ENCODE data around the gene PRDM12.

PRDM12 gene

DNA sequence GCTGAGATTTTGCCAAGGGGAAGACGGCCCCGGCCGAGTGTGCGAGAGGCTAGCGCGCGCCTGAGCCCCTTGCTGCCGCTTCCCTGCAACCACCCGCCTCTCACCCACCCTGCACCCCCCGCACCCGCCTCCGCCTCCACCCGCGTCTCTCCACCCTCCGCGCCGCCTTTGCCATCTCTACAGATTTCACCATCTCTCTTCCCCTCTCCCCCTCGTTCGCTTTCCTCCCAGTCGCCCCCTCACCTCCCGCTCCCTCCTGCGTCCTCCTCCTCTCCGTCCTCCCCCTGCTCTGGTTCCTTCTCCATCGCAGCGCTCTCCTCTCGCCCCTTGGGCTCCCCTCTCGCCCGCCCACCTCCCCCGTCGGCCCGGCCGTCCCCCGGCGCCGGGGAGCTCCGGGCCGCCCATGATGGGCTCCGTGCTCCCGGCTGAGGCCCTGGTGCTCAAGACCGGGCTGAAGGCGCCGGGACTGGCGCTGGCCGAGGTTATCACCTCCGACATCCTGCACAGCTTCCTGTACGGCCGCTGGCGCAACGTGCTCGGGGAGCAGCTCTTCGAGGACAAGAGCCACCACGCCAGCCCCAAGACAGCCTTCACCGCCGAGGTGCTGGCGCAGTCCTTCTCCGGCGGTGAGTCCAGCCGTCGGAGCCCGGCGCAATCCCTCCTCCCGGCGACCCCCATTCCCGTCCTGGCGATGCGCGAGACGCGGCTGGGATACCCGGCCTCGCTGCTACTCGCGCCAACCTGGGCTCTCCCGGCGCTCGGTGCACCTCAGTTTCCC, at the start of gene PRDM12:
PRDM12 (plus strand) TSS at position 344 of the 778 bp plus-strand sequence; CDS start at position 404, 60 bp downstream.
- DNase-seq (ENCODE audit: low read depth): no peak

DNA sequence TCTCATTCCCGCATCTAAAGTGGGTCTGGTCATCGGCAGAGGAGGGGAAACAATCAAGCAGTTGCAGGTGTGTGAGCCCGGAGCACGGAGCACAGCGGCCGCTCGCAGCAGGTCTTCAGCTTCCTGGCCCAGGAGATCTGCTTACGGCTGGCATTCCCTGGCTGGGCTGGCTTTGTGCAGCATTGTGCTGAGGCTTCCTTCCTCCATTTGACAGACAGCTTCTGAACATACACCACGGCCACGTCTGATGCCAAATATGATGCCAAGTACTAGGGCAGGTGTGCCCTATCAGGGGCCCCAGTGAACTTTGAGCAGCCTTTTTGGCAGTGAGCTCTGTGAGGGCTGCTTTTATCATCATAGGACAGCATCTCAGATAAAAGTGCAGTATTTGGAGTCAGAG, 47.9 kb upstream of the PRDM12 start:
- no peak for DNase-seq (ENCODE audit: low read depth)

DNA sequence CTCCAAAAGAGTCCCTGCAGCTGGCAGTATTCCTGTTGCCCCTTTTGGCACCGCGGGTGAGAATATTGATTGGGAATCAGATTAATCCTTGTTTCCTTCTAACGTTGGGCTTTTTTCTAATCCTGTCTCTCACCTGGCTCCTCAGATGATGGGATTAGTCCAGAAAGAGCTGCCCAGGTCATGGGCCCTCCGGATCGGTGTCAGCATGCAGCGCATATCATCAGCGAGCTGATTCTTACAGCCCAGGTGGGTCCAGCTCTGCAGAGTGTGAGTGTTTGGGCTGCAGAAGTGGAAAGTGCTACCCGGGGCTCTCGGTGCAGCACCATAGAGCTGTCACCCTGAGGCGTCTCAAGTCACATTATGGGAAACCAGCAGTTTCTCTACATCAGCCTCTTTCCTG, 40.9 kb upstream of the PRDM12 start:
- DNase-seq (ENCODE audit: low read depth): no peak

DNA sequence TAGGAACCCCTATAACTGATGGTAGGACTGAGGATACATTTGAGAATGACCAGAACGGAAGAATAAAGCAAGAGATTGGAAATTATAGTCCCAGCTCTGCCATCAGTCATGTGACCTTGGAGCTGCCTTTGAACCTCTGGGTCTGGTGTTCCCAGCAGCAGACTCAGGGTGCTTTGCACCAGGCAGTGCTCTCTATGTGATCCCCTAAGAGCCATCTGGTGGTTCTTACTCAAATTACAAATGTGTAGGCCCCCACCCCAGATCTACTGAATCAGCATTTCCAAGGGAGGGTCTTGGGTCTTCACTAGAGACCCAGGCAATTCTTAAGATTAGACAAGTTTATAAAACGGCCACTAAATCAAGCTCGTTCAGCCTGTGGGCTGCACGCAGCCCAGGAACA, 40.2 kb upstream of the PRDM12 start:
- DNase-seq (ENCODE audit: low read depth): no peak

DNA sequence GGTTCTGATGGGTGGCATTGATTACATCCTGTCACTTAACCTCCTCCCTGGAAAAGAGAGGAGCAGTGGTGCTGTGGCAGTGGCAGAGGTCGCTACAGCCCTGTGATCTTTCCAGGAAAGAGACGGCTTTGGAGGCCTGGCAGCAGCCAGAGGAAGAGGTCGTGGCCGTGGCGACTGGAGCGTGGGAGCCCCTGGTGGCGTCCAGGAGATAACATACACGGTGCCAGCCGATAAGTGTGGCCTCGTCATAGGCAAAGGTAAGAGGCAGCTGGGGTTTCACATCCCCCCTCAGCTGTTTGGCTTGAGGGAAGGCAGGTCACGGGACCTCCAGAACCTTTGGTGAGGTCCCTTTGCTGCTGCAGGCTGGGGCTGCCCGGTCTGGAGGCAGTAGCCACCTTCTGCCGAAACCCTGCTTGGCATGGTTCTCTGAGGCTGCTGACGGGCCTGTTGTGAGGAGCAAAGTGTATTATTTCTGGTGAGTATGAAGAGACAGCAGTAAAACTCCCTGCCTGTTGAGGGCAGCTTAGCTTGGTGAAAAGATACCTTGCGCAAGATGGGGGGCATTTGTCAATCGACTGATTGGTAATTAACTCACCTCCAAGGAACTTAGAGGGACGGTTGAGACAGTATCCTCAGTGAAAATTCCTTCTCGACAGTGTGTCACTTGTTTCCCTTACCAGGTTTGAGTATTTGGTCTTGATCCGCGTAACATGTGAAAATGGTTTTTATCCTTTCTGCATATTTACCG, 38.0 kb upstream of the PRDM12 start:
- no peak for DNase-seq (ENCODE audit: low read depth)

DNA sequence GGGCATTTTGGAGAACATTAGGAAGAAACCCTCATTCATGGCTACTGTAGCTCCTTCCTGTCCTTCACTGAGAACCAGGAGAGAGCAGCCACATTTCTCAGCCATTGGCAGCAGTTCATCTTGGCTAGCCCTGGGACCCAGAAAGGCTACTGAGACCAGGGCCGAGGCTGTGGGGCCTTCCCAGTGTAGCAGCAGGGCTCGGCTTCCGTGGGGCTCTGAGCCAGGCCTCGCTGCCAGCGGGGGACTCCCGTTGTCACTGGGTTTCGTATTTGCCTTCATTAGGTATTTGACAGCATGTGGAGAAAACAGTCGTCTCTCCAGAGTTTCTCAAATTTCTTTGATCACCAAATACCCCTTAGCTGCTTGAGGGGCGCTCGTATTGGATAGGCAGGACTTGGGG, 37.3 kb upstream of the PRDM12 start:
- DNase-seq (ENCODE audit: low read depth): no peak

DNA sequence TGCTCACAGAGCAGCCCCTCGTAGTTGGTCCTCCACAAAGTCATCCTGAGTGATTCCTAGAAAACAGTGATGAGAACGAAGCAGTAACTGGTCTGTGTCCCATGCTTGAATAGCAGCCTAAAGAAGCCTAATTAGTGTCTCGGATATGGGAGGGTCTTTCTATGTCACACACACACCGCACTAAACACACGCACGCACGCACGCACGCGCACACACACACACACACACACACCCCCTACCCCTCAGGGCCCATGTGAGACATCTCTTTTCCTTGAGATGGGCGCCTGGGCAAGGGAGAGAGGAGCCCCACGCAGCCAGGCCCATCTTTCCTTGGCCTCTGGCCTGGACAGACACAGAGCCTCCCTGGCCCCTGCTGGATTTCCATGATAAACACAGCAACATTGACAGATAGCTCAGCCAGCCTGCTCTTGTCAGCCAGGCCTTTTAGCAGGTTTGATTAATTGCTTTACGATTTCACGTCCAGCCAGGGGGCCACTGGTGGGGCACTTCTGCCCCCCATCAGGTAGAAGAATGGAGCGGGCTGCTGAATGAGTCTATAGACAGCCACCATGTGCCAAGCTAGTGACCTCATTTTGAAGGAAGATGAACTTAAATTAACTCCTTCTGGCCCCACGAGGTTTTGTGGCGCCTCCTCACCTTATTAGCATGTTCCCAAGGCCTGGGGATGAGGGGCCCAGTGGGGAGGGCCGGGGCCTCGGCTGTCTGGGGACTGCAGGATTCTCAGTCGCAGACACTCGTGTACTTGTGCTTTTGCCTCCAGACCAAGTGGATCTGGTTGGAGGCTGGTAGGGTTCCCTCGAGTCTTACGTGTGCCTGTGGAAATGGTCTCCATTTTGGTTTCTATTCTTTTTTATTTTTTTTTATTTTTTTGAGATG, 36.2 kb upstream of the PRDM12 start:
- no peak for DNase-seq (ENCODE audit: low read depth)

DNA sequence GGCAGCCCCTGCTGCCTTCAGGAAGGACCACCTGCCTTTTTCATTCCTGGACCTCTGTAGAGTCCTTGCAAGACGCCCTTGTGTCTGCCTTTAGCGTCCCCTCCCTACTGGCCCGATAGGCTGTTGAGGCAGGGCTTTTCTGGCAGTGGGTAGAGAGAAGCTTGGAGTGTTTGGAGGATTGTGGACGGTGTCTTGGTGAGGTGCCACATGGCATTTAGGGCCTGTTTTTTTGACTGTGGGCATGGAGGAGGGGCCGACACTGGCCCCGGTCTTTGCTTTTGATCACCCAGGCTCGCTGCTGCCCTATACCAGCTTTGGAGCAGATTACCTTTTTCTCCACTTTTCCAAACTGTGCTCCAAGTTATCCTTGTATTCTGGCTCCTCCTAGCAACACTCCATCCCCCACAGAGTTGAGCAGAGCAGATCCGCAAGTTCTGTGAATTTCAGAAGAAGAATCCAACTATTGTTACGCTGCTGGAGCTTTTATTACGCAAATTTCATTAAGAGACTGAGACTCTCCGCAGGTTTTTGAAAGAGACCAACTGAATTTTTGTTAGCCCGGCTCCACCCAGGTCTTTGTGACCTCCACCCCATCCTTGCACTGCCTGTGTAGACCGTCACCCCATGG, 34.8 kb upstream of the PRDM12 start:
- DNase-seq (ENCODE audit: low read depth): no peak

DNA sequence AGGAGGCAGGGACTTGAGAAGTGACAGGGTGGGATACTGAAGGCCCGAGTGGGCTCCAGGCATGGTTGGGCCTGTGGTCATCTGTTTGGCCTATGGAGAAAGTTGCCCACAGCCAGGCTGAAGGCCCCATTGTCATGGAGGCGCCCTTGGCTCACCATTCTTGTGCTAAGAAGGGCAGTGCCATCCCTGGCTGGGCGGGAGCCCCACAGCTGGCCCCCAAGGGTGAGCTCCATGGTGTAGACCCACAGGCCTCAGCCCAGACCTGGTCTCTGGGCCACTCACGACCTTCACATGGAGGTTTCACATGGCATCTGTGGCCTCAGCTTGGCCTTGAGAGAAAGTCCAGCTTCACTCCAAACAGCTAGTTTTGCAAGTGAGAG, 34.3 kb upstream of the PRDM12 start:
- no peak for DNase-seq (ENCODE audit: low read depth)

DNA sequence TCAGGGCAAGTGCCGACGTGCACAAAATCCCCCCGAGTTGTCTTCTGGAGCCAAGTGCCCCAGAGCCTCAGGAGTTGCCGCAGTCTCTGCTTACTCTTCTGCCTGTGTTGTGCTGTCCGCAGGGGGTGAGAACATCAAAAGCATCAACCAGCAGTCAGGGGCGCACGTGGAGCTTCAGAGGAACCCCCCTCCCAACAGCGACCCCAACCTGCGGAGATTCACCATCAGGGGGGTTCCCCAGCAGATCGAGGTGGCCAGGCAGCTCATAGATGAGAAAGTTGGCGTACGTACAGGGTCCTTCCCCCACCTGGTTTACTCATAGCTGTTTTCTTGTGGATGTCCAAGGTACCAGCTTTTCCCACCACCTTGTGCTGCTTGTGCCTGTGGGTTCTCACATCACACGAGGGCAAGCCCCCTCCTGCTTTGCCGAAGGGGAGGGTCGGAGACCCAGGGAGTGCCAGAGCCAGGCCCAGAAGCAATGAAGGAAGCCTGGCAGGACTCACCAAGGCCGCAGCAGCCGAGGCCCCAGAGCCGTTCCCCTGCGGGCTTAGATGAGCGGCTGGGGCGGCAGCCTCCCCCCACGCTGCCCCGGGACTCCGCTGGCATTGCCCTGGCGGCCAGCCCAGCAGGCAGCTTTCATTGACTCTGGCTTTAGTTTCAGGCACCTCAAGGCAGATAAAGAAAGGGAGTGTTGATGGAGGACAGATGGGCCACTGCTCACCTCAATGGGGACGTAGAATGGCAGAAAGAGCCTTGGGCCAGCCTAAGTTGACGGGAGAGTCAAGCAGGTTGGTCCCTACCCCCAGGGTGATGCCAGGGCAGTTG, 33.7 kb upstream of the PRDM12 start:
- no peak for DNase-seq (ENCODE audit: low read depth)

DNA sequence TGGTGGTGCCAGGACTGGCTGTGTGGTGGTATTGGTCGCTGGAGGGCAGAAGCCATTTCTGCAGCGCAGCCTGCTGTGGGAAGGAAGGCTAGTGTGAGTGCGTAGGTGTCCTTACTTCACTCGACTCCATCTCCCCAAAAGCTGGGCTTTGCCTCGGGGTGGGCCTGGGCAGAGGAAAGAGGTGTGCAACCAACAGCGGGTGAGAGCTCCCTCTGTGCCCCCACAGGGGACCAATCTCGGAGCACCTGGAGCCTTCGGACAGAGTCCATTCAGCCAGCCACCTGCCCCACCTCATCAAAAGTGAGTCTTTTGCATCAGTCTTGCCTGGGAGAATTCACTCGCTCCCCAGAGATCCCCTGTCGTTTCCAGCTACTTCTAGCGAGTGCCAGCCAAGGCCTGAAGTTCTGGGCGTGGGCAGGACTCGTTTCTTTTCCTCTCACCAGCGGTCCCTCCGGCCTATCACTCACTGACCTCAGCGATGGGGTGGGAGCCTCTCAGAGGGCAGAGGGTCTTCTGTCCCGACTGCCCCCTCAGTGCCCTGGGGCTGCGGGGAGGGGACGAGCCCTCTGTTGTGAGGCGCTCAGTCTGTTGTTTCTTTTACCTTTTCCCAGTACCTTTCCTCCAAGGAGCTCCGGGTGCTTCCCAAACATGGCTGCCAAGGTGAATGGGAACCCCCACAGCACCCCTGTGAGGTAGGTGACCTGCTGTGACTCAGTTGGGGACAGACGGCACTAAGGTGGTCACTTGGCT, 32.9 kb upstream of the PRDM12 start:
- DNase-seq (ENCODE audit: low read depth): no peak

DNA sequence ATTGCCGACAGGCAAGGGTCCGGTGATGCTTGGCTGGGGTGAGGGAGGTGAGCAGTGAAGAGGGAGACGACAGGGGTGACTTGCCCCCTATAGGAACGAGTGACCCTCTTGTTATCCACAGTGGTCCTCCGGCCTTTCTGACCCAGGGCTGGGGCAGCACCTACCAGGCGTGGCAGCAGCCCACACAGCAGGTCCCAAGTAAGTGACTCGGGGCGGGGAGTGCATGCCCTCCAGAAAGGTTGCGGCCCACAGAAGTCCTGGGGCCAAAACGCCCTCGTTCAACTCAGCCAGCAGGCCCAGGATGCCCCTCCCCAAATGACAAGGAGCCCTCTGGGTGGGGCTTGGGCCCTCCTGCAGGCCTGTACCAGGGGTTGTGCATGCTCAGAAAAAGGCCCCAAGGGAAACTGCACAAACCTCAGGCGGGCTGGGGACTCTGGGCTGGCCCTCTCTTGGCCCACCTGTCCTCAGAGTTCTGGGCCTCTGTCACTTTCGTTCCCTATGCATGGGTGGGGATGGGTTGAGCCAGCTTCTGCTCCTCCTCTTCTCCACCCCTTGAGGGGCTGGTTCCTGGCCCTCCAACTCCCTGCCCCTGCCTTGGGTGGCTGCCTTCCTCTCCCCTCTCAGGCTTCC, 32.2 kb upstream of the PRDM12 start:
- no peak for DNase-seq (ENCODE audit: low read depth)

DNA sequence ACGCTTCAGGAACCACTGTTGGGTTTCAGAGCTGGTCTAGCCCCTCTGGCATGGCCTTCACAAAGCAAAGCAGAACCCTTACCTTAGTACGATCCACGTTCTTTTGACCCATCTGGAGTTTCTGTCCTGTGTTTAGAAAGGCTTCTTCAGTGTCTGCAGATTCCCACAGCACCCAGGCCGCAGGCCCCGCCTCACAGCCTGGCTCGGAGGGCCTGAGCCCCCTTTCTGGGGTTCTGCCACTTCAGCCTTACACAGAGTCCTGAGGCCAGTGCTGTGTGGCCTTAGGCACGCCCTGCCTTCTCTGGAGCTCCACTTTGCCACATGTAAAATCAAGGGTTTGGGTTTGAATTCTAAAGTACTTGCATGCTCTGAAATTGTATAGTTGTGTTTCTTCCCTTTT, 31.6 kb upstream of the PRDM12 start:
- DNase-seq (ENCODE audit: low read depth): no peak

DNA sequence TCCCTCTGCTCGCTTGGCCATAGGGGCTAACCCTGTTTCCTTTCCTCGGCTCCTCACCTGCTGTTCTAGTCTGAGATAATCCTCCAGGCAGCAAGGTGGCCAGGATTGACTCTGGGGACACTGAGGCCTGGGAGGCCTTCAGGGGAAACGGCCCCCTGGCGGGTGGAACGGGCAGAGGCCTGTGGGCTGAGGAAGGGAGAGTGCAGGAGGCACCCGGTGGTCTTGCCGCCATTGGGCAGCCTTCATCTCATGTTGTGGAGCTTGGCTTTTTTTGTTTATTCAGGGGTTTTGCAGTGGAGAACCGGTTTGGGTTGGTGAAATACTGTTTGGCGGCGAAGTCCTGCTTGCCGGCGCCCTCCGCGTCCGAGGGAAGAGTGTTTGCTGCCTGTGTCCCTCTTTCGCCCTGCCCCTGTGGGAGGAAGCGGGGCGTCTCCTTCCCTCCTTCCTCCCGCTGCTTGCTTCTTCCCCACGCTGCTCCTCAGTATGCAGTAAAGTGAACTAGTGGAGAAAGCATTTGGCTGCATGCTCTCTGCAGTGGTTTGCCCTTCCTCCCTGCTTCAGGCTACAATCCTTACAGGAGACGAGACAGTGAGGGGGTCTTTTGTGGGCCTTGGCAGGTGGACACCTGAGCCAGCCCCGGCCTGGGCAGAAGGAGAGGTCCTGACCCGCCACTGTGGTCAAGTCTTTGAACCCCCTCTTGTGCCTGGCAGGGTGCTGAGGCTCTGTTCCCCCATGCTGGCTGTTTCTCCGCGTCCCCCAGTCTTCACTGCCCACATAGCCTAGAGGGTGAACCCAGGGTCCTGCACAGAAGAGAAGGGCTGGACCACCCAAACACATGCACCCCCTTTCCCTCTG, 30.8 kb upstream of the PRDM12 start:
- DNase-seq (ENCODE audit: low read depth): no peak

DNA sequence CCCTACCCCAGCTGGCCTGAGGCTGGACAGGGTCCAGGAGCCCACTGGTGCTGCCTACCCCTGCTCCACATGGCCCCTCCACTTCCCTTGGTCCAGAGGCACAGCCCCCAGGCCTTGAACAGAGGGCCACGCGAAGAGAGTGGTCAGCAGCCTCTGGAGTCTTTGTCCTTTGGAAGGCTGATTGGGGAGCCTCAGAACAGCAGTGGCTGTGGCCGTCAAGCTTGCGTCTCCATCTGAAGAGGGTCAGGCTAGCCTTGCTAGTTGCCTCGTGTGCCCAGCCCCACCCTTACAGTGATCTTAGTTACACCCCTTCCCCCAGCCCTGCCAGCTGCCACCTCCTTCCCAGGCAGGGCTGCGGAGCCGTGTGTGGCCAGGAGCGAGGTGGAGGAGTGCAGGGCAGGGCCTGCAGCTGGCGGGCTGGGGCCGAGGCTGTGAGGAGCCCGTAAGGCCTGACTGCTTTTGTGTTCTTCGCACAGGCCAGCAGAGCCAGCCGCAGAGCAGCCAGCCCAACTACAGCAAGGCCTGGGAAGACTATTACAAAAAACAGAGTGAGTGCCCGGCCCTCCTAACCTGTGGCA, 30.1 kb upstream of the PRDM12 start:
- no peak for DNase-seq (ENCODE audit: low read depth)

DNA sequence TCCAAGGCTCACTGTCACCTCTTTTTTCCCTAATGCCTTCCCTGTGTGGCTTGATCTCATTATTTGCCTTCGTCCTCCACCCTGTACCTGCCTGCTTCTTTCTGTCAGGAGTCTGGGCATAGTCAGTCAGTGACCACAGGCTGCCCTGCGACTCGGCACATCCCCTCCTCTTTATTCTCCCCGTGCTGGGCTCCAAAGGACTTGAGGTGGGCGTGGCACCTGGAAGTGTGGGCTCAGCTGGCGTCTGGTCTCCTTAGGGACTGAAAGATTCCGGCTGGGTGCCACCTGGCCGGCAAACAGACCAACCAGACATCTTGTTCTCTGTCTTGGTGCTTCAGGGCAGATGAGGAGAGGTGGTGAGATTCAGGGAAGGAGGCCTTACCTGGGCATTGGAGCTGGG, 29.6 kb upstream of the PRDM12 start:
- DNase-seq (ENCODE audit: low read depth): no peak

DNA sequence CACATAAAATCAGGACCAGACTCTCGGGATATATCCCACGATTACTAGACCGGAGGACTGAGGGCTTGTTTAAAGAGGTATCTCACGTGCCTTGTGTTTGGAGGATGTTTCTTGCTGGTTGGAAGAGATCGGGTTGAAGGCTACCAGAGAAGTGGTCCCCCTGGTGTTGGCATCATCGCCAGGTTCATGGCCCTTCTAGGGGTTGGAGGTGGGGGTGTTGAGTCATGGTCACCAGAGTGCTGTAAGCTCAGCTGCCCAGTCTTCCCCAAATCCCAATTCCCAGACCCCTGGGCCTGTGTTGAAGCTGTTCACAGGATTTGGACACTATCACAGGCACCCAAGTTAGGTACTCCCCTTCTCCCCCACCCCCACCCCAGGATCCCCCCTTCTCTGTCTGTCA, 29.1 kb upstream of the PRDM12 start:
- DNase-seq (ENCODE audit: low read depth): no peak

DNA sequence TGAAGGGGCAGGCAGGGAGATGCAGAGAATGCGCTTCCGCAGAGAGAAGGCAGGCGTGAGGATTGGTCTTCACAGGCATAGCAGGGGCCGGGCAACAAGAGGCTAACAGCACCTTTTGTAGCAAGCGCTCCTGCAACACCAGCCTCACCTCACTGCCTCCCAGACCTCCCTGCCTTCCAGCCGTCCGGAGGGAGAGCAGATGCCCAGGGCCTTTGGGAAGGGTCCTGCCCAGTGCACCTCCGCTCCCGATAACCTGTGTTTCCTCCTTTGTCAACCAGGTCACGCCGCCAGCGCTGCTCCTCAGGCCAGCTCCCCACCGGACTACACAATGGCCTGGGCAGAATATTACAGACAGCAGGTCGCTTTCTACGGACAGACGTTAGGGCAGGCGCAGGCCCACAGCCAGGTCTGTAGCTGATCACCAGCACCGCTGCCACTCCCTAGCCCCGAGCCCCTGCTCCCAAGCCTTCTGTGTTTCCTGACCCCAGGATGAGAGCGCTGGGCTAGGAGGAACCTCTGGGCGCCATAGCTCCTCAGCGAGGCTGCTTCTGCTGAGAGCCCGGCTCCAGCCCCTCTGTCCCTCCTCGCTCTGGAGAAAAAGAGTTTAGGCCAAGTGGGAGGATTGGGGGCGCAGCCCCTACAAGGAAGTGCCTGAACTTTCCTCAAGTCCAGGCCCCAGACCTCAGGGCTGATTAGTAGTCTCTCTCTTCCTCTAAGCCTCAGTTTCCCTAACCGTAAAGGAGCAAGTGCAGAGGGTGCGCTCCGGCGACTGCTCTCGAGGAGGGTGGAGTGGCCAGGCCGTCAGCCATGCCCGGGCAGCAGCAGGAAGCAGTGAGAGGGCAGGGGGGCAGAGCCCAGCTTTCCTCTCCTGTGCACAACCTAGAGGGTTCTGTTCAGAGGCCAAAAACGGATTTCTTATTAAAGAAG, 28.4 kb upstream of the PRDM12 start:
- DNase-seq (ENCODE audit: low read depth): no peak
